K562 (cell line): Measurements from ENCODE around the gene SERPINA1. TPM values are rescaled to one million over a fixed set of nuclear protein-coding genes. Genes with fewer than 3 reads are reported as not detected.

Source experiments
- ATAC-seq: fragments of 200-7000 bp; cut with Tn5 transposase; 3 replicates; pipeline ENCODE4 v1.9.1; 2020; ENCODE audit warnings: moderate library complexity
- BruUV-seq: library from RNA; stranded (reverse); fragments of 400-500 nt; replicated peaks from 2 replicates; lab custom pipeline; 2021; lab: Mats Ljungman, UMichigan
- CTCF ChIA-PET: fragments of 300-600 bp; formaldehyde crosslinking; extraction: SDS; loops from one replicate; lab custom pipeline; 2021; ENCODE audit warnings: low intra/inter-chr PET ratio; lab: Yijun Ruan, JAX
- POLR2A ChIA-PET: fragments of 300-600, 350-650 bp; sonication (Branson Sonifier 250); formaldehyde crosslinking; extraction: SDS; loops from one replicate; lab custom pipeline; 2021; ENCODE audit warnings: antibody characterized with exemption, inconsistent platforms; lab: Yijun Ruan, JAX
- DNase-seq, 4 experiments: peaks; one replicate each; pipeline versions ENCODE4 v3.0.0 to v3.0.0-alpha.2; 2011 to 2018; ENCODE audit warnings: low spot score in 3 of 4, mixed read lengths in 3 of 4; ENCODE audit errors: extremely low read depth in 1 of 4
- FAIRE-seq: peaks from 2 replicates; lab custom pipeline; 2011; peaks lifted over from hg19 to GRCh38; lab: Jason Lieb, UNC
- H2AFZ ChIP-seq: 2 replicates; pipeline ENCODE4 v1.6.0; 2011; ENCODE audit warnings: low read depth, low read length, control low read depth, inconsistent platforms
- H3K27ac ChIP-seq: fragments of 200-600 bp; 3 replicates; pipeline ENCODE4 v1.8.0; 2011; ENCODE audit warnings: low read depth, mild to moderate bottlenecking, control low read depth, inconsistent platforms, low read length, moderate library complexity, mixed read lengths; ENCODE audit errors: extremely low read depth
- H3K27me3 ChIP-seq, 2 experiments: fragments of 300-600 bp in 1 of 2; 2 replicates in 1 of 2; 3 replicates in 1 of 2; pipeline versions ENCODE4 v1.6.0 to v1.8.0; 2011; ENCODE audit warnings: inconsistent platforms in 2 of 2, low read length in 2 of 2, mild to moderate bottlenecking in 1 of 2, mixed read lengths in 1 of 2, moderate library complexity in 1 of 2; ENCODE audit not compliant: control insufficient read depth in 2 of 2, insufficient read depth in 2 of 2
- H3K36me3 ChIP-seq: fragments of 300-600 bp; 3 replicates; pipeline ENCODE4 v1.8.0; 2011; ENCODE audit warnings: mild to moderate bottlenecking, low read length, inconsistent platforms; ENCODE audit not compliant: control insufficient read depth, insufficient read depth
- H3K4me1 ChIP-seq, 2 experiments: fragments of 200-600 bp in 1 of 2; replicated peaks in 1 of 2; 2 replicates in 1 of 2; 3 replicates in 1 of 2; pipeline versions ENCODE4 v1.5.1 to v1.8.0; 2011; ENCODE audit warnings: inconsistent platforms in 2 of 2, low read length in 2 of 2, mild to moderate bottlenecking in 1 of 2, mixed read lengths in 1 of 2, moderate library complexity in 1 of 2; ENCODE audit not compliant: control insufficient read depth in 2 of 2, insufficient read depth in 2 of 2
- H3K4me2 ChIP-seq: 2 replicates; pipeline ENCODE4 v1.6.1; 2011; ENCODE audit warnings: low read length, control low read depth, inconsistent platforms, mixed read lengths; ENCODE audit not compliant: insufficient read depth
- H3K4me3 ChIP-seq: fragments of 200-600 bp; sonication (generic), shearing (Covaris generic); 2 replicates; pipeline ENCODE4 v1.5.1; 2016; ENCODE audit warnings: control low read depth, inconsistent platforms
- H3K79me2 ChIP-seq: fragments of 200-600 bp; 3 replicates; pipeline ENCODE4 v1.8.0; 2011; ENCODE audit warnings: low read length, inconsistent platforms; ENCODE audit not compliant: control insufficient read depth, insufficient read depth
- H3K9ac ChIP-seq, 2 experiments: 2 replicates each; pipeline versions ENCODE4 v1.6.0 to v1.6.1; 2011; ENCODE audit warnings: low read depth in 2 of 2, low read length in 2 of 2, control low read depth in 1 of 2, inconsistent platforms in 1 of 2, mild to moderate bottlenecking in 1 of 2, mixed read lengths in 1 of 2; ENCODE audit not compliant: insufficient read depth in 1 of 2
- H3K9me1 ChIP-seq: one replicate; pipeline ENCODE4 v1.6.0; 2011; ENCODE audit warnings: inconsistent platforms, mild to moderate bottlenecking, low read length, moderate library complexity; ENCODE audit not compliant: control insufficient read depth, insufficient read depth
- H3K9me3 ChIP-seq: replicated peaks from 2 replicates; pipeline ENCODE4 v1.5.1; 2011; ENCODE audit warnings: low read depth, low read length, inconsistent platforms; ENCODE audit not compliant: control insufficient read depth, insufficient read depth
- H4K20me1 ChIP-seq: replicated peaks from 2 replicates; pipeline ENCODE4 v1.6.1; 2011; ENCODE audit warnings: low read length, inconsistent platforms, mixed read lengths; ENCODE audit not compliant: control insufficient read depth, insufficient read depth
- CTCF ChIP-seq, 3 experiments: IDR thresholded peaks in 2 of 3; conservative IDR thresholded peaks in 1 of 3; 2 replicates each; pipeline ENCODE4 v1.5.1; 2011 to 2012; ENCODE audit warnings: low read length in 3 of 3, mild to moderate bottlenecking in 3 of 3, control low read depth in 2 of 3, improper control_type of control experiment in 1 of 3, inconsistent platforms in 1 of 3, low read depth in 1 of 3, mixed read lengths in 1 of 3, moderate library complexity in 1 of 3; ENCODE audit not compliant: insufficient read depth in 2 of 3
- RAD21 ChIP-seq, 2 experiments: fragments of 250-450 bp in 1 of 2; fragments of 450-650 bp in 1 of 2; sonication (Bioruptor Pico) in 1 of 2; formaldehyde crosslinking in 1 of 2; IDR thresholded peaks in 1 of 2; conservative IDR thresholded peaks in 1 of 2; 2 replicates each; pipeline versions ENCODE4 v1.4.0 to v1.8.0; 2020 to 2022; ENCODE audit warnings: mild to moderate bottlenecking in 2 of 2, moderate library complexity in 1 of 2
- ZC3H11A ChIP-seq: IDR thresholded peaks from 2 replicates; pipeline ENCODE4 v1.6.1; 2012; ENCODE audit warnings: low read depth, low read length, improper control_type of control experiment
- WGBS: fragments of 100-300 bp; shearing (Covaris generic); methylation state at CpG from one replicate; pipeline ENCODE4 v1.1.6; 2016; ENCODE audit warnings: low coverage, mixed read lengths; ENCODE audit not compliant: insufficient coverage; ENCODE audit errors: missing lambda C conversion rate; 5-methylcytosine and 5-hydroxymethylcytosine counted together
- in situ Hi-C: fragments of 300-500 bp; cut with MboI; formaldehyde crosslinking; loops from 4 replicates; pipeline ENCODE4 v1.15.0; 2018; ENCODE audit warnings: inconsistent platforms, mixed read lengths
- intact Hi-C: fragments of 100-400 bp; cut with micrococcal nuclease; formaldehyde crosslinking; loops from 2 replicates; pipeline ENCODE4 v1.14.2; 2022
- polyA plus RNA-seq, 8 experiments: library from polyadenylated mRNA; depleted of rRNA in 4 of 8; stranded (reverse) in 5 of 8; unstranded in 3 of 8; fragments of >200 nt; fragmentation: Nextera tagmentation in 2 of 8; fragmentation: Illumina TruSeq in 1 of 8; extraction: Ambion mirVana in 2 of 8; extraction: Trizol in 1 of 8; gene quantifications; 2 replicates each; pipeline versions ENCODE4 v1.2.1 to v1.2.3, GENCODE V29; 2011 to 2014; ENCODE audit warnings: inconsistent platforms in 1 of 8, missing spikeins in 1 of 8
- total RNA-seq, 7 experiments: library from RNA; depleted of rRNA in 6 of 7; stranded (reverse); fragments of >200 nt in 6 of 7; fragmentation: Illumina TruSeq in 2 of 7; extraction: Trizol in 2 of 7; gene quantifications; 2 replicates each; pipeline versions ENCODE4 v1.2.1 to v1.2.3, GENCODE V29; 2011 to 2021; ENCODE audit warnings: low replicate concordance in 1 of 7

SERPINA1 gene
- total and polyA plus RNA-seq, 9 of the 15 experiments (the other 6 are each of a cell fraction or from before 2014, with no cell fraction given): 4.1 TPM; not detected in 8

GRCh38 chr14:94355191-94355794 lies 33.1 kb downstream of the SERPINA1 start:
- DNase-seq (peak in 1 of 4 experiments; percentile 4), ATAC-seq (no peak), FAIRE-seq (no peak)
- no peak overlapping the region for H3K4me3 ChIP-seq
- peak in 1 of 2 experiments; percentile 36; a peak in 3 of 4 replicates for TF ChIP-seq RAD21 (CRISPR knock-in tag; conservative IDR thresholded peaks at IDR 0.05 in 1 of 2, IDR thresholded peaks at IDR 0.05 in 1 of 2)
- no peak for TF ChIP-seq ZC3H11A
- TF ChIP-seq CTCF (IDR thresholded peaks at IDR 0.05 in 2 of 3, conservative IDR thresholded peaks at IDR 0.05 in 1 of 3; ENCODE audit: insufficient read depth in 2 of 3, low read depth in 1 of 3, low read length in 3 of 3): peak in 1 of 3 experiments; percentile 19; a peak in 1 of 6 replicates
- WGBS: 0% methylated on average over 9 of the region's 15 CpGs
- ChIA-PET CTCF (no interaction called here), POLR2A (interaction anchor here (0.9 kb wide), 1 partner anchor 20 kb away, joined by 5 read pairs; no protein-coding TSS in a partner anchor)
- no peaks in the 10 kb centered on the region for H3K9me3 ChIP-seq
- H4K20me1 ChIP-seq: no peaks in the 10 kb centered on the region
- no peak overlapping the region for H2AFZ ChIP-seq
- no peaks in the 10 kb centered on the region for H3K4me1 ChIP-seq
- no peaks in the 10 kb centered on the region for H3K36me3 ChIP-seq
- BruUV-seq: no TSS peak
- intact Hi-C loops: no loop called here
- no peak overlapping the region for H3K4me2 ChIP-seq
- H3K79me2 ChIP-seq: no peaks in the 10 kb centered on the region
- no peak overlapping the region for H3K9ac ChIP-seq
- H3K9me1 ChIP-seq: no peaks in the 10 kb centered on the region
- in situ Hi-C loops: no loop called here
- no peak overlapping the region for H3K27ac ChIP-seq
- H3K27me3 ChIP-seq: no peaks in the 10 kb centered on the region
